Epithelial cell of esophagus (primary cell): ENCODE data around the gene IL16.
A peak's percentile ranks its signal among the peaks of the same experiment; 100 is the strongest.

Experiments
- DNase-seq: peaks from one replicate; pipeline ENCODE4 v3.0.0; 2010; ENCODE audit warnings: low read depth
- H3K4me3 ChIP-seq: 2 replicates; pipeline ENCODE4 v1.5.1; 2011; ENCODE audit warnings: mild to moderate bottlenecking, low read length, control low read depth
- TF ChIP-seq, protein P1 (sequence below): IDR thresholded peaks from 2 replicates; pipeline ENCODE4 v1.5.1; 2011; ENCODE audit warnings: low read depth, mild to moderate bottlenecking, low read length, control low read depth, inconsistent platforms; ENCODE audit not compliant: insufficient read depth; ENCODE audit errors: missing control alignments

Gene IL16

DNA sequence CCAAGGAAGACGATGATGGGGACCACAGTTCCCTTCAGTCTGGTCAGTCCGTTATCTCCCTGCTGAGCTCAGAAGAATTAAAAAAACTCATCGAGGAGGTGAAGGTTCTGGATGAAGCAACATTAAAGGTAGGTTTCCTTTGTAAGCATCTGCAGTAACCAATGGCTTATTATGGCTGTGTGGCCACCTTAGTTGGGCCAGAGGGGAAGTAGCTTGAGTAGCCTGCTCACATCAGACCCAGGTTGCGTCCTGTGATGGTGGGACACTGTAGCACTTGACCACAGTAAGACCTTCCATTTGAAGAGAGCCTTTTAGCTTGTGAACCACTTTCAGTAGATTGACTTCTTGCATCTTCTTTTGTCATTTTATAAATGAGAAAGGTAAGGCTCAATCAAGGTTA is 104.7 kb downstream of the IL16 start:
- H3K4me3 ChIP-seq = no peak overlapping the region
- no peak for DNase-seq
- TF ChIP-seq, protein P1, sequence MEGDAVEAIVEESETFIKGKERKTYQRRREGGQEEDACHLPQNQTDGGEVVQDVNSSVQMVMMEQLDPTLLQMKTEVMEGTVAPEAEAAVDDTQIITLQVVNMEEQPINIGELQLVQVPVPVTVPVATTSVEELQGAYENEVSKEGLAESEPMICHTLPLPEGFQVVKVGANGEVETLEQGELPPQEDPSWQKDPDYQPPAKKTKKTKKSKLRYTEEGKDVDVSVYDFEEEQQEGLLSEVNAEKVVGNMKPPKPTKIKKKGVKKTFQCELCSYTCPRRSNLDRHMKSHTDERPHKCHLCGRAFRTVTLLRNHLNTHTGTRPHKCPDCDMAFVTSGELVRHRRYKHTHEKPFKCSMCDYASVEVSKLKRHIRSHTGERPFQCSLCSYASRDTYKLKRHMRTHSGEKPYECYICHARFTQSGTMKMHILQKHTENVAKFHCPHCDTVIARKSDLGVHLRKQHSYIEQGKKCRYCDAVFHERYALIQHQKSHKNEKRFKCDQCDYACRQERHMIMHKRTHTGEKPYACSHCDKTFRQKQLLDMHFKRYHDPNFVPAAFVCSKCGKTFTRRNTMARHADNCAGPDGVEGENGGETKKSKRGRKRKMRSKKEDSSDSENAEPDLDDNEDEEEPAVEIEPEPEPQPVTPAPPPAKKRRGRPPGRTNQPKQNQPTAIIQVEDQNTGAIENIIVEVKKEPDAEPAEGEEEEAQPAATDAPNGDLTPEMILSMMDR = no peak

DNA sequence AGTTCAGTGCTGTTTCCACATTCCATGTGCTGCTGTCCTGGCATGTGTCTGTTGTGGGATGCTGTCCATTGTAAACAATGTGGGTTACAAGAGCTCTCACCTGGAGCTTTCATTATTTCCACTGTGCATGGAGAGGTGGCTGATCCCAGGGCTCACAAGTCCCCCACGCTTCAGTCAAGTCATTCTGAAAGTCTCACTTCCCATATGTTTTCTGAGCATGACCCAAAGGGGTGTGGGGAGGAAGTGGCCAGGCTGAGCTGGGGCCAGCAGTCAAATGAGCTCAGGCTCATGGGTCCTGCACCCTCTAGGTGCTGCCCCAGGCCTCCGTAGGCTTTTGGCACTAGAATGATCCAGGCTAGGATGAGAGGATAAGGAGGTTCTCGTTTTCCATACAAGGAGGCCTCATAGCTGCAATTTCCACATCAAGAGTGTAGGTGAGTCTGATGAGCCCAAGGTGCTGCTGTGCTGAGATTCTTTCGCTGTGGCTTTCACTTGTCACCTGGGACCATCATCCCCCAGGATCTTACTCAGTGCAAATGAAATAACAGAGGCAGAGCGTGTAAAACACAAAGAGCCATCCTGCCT is 105.2 kb downstream of the IL16 start:
- TF ChIP-seq, protein P1 = no peak
- DNase-seq = no peak
- no peak overlapping the region for H3K4me3 ChIP-seq

DNA sequence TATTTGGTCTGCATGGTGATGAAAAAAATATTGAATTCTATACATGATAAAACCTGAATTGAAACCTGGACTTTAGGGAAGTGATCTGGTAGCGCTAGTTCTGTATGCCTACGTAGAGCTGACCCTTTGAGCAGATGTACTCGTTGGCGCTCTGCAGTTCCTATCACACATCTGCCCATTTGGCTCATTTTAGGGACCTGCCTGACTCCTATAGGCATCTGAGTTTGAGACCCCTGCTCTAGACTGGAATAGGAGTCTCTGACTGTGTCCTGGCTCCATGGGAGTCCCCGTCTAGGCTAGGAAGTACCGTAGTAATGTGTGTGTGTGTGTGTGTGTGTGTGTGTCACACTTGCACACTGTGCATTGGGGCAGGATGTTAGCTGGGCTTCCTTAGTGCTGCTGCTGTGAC is 106.0 kb downstream of the IL16 start:
- H3K4me3 ChIP-seq = no peak overlapping the region
- TF ChIP-seq, protein P1 = no peak
- DNase-seq = no peak

DNA sequence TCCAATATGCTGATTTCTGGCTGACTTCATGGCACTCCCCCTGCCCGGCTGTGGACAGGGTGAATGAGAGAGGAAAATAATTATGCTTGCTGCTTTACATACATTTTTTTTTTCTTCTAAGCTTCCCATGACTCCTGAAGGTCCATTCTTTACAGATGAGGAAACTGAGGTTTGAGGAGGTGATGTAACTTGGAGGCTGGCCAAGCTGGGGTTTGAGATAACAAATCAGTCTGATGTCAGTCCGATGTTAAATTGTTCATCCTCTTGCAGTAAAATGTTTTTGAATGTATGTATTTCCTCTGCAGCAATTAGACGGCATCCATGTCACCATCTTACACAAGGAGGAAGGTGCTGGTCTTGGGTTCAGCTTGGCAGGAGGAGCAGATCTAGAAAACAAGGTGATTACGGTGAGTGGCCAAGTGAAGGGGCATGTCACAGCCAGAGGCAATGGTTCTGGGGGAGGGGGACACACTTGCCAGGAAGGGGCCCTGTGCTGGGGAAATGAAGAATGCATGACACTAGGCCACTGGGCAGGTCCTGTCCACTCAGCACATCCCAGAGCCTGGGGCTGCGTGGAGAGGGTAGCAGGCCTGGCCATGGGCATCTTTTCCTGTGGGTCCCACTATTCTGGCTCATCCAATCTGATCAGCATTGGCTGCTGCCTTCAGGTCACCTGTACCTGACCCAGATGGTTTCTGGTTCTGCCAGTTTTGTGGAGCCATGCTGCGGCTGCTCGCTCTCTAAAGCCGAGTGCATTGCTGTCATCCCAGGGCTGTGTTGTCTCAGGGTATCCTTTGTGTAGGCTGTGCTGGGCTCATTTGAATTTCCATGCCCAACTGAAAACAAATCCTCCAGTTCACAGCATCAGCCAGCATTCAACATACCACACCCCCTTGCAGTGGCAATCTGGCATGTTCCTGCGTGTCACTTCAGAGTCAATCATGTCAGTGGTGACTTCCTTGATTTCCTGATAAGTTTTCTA is 106.9 kb downstream of the IL16 start:
- no peak overlapping the region for H3K4me3 ChIP-seq

DNA sequence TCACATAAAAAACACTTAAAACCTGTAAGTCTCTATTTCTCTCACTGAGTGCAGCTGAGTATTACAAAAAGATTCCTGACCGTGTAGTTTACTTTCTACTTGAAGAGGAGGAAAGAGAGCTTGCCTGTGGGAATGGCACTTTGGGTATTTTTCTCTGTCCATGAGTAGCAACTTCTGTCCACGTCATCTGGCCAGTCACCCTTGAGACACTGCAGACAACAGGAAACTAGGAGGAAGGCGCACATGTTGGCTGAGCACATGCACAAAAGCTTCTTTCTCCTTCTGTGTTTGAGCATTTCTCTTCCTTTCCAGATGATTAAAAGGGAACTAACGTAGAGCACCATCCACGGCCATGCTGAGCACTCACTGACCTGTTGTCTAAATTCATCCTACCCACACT is 107.5 kb downstream of the IL16 start:
- TF ChIP-seq, protein P1 = no peak
- no peak overlapping the region for H3K4me3 ChIP-seq
- peak; percentile 68 for DNase-seq

More for the DNA sequence above, 106.9 kb downstream of the IL16 start:
- peak; percentile 48 for DNase-seq
- TF ChIP-seq, protein P1 = no peak

DNA sequence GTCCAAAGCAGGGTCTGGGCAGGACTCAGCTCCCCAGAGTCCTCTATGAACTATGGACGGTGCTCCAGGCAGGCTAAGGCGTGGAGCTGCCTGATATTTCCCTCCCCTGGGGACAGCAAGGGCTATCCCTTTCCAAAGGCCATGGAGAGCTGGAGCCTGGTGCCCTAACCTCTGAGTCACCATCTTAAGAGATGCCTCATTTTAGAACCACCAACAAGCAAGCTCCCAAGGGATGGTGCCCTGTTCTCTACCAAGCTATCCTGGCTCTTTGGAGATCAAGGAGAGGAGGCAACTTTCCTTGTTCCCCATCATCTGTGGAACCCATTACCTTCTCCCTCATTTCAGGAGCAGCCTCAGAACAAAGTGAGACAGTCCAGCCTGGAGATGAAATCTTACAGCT is 111.6 kb downstream of the IL16 start:
- no peak for DNase-seq
- no peak overlapping the region for H3K4me3 ChIP-seq
- TF ChIP-seq, protein P1 = no peak
